Esophagus muscularis mucosa (tissue), 4 donors: ENCODE data around the gene ANTXR1. TPM values are rescaled to one million over a fixed set of nuclear protein-coding genes. Genes with fewer than 3 reads are reported as not detected.

ENCODE experiments used
- DNase-seq: peaks from one replicate; pipeline ENCODE4 v3.0.0-alpha.2; 2017; ENCODE audit errors: extremely low spot score
- H3K27ac ChIP-seq, 4 donors: fragments of 200-600 bp; sonication (generic); replicated peaks in 1 of 4; 1 replicate in 3 of 4; 2 replicates in 1 of 4; pipeline ENCODE4 v1.5.1; 2016 to 2019; ENCODE audit warnings: mild to moderate bottlenecking in 1 of 4
- H3K27me3 ChIP-seq, 4 donors: fragments of 200-600 bp; sonication (generic); one replicate each; pipeline versions ENCODE4 v1.5.1 to v1.6.0; 2016 to 2019
- H3K36me3 ChIP-seq, 4 donors: fragments of 200-600 bp; sonication (generic); one replicate each; pipeline ENCODE4 v1.5.1; 2016 to 2019
- H3K4me1 ChIP-seq, 4 donors: fragments of 200-600 bp; sonication (generic); one replicate each; pipeline ENCODE4 v1.5.1; 2016 to 2019
- H3K4me3 ChIP-seq, 4 donors: fragments of 200-600 bp; sonication (generic); 1 replicate in 2 of 4; 2 replicates in 2 of 4; pipeline ENCODE4 v1.5.1; 2016 to 2019; ENCODE audit warnings: mild to moderate bottlenecking in 4 of 4, moderate library complexity in 1 of 4
- H3K9me3 ChIP-seq, 4 donors: fragments of 200-600 bp; sonication (generic); 1 replicate in 3 of 4; 2 replicates in 1 of 4; pipeline ENCODE4 v1.5.1; 2016 to 2019
- CTCF ChIP-seq, 3 experiments: fragments of 200-600 bp in 2 of 3; fragments of 450-650 bp in 1 of 3; sonication (generic) in 2 of 3; IDR thresholded peaks; one replicate each; pipeline ENCODE4 v1.5.1; 2017 to 2019; ENCODE audit warnings: antibody characterized with exemption in 3 of 3, mild to moderate bottlenecking in 2 of 3, moderate library complexity in 1 of 3
- EP300 ChIP-seq: sonication (generic); formaldehyde crosslinking; IDR thresholded peaks from one replicate; pipeline ENCODE4 v1.6.1; 2017; ENCODE audit warnings: antibody characterized with exemption
- POLR2A ChIP-seq: fragments of 450-650 bp; IDR thresholded peaks from one replicate; pipeline ENCODE4 v1.6.1; 2017; ENCODE audit warnings: antibody characterized with exemption, moderate library complexity, mild to moderate bottlenecking, low read depth
- POLR2AphosphoS5 ChIP-seq, 2 donors: sonication (generic); formaldehyde crosslinking; IDR thresholded peaks; one replicate each; pipeline ENCODE4 v1.6.1; 2017; ENCODE audit warnings: antibody characterized with exemption in 2 of 2
- WGBS: methylation state at CpG from one replicate; pipeline ENCODE4 v1.1.5; 2018; 5-methylcytosine and 5-hydroxymethylcytosine counted together
- intact Hi-C: fragments of 100-400 bp; cut with DNase I; formaldehyde crosslinking; loops from one replicate; pipeline ENCODE4 v1.15.1; 2023
- total RNA-seq, 4 donors: library from RNA; depleted of rRNA; stranded (reverse); fragments of >200 nt; gene quantifications; one replicate each; pipeline versions ENCODE4 v1.1.0 to v1.2.1, GENCODE V29; 2016

The ANTXR1 gene
- total RNA-seq, 4 donors from 2014 or later: 74.6 to 115 (median 92.1) TPM

- H3K27me3 ChIP-seq: no peaks in the 10 kb centered on the region
- H3K9me3 ChIP-seq: no peaks in the 10 kb centered on the region
- H3K36me3 ChIP-seq: peaks cover 0 to 7% (median under 1%) of the 10 kb centered on the region in 4 donors
- 90% methylated on average over 3 of the region's 3 CpGs for WGBS
- no peak for TF ChIP-seq CTCF (IDR thresholded peaks at IDR 0.05)
- no peak for TF ChIP-seq EP300
- no peak for TF ChIP-seq POLR2AphosphoS5 (IDR thresholded peaks at IDR 0.05)
- no peak for TF ChIP-seq POLR2A
- intact Hi-C loops: no loop called here
- H3K4me3 ChIP-seq: no peak overlapping the region
- DNase-seq: no peak
- H3K27ac ChIP-seq: no peak overlapping the region
- H3K4me1 ChIP-seq: peaks cover 21 to 33% (median 27%) of the 10 kb centered on the region in 4 donors
Observed at GRCh38 chr2:69209482-69209881, 196.5 kb downstream of the ANTXR1 start.

GRCh38 chr2:69210385-69210784, 197.4 kb downstream of the ANTXR1 start:
- peaks cover 0 to 7% (median 0%) of the 10 kb centered on the region in 4 donors for H3K36me3 ChIP-seq
- no peak for DNase-seq
- H3K9me3 ChIP-seq: no peaks in the 10 kb centered on the region
- TF ChIP-seq POLR2A (no peak), EP300 (no peak), CTCF (IDR thresholded peaks at IDR 0.05) (no peak), POLR2AphosphoS5 (IDR thresholded peaks at IDR 0.05) (no peak)
- WGBS: 87% methylated on average over 6 of the region's 6 CpGs
- no peak overlapping the region for H3K4me3 ChIP-seq
- H3K27me3 ChIP-seq: no peaks in the 10 kb centered on the region
- no peak overlapping the region for H3K27ac ChIP-seq
- intact Hi-C loops: no loop called here
- H3K4me1 ChIP-seq: peaks cover 23 to 33% (median 29%) of the 10 kb centered on the region in 4 donors

- Histone ChIP-seq H3K4me1 (peaks cover 24 to 38% (median 31%) of the 10 kb centered on the region in 4 donors), H3K36me3 (peaks cover 0 to 7% (median 0%) of the 10 kb centered on the region in 4 donors), H3K27ac (no peak overlapping the region), H3K27me3 (no peaks in the 10 kb centered on the region), H3K4me3 (no peak overlapping the region), H3K9me3 (no peaks in the 10 kb centered on the region)
- TF ChIP-seq CTCF (IDR thresholded peaks at IDR 0.05) (no peak), POLR2AphosphoS5 (IDR thresholded peaks at IDR 0.05) (no peak), POLR2A (no peak), EP300 (no peak)
- peak; percentile 55 for DNase-seq
- intact Hi-C loops: no loop called here
- WGBS: 85% methylated on average over 3 of the region's 3 CpGs
Observed at GRCh38 chr2:69211048-69211447, 198.1 kb downstream of the ANTXR1 start.

GRCh38 chr2:69211686-69212085, 198.7 kb downstream of the ANTXR1 start:
- peak; percentile 86 for DNase-seq
- Histone ChIP-seq H3K27ac (no peak overlapping the region), H3K36me3 (peaks cover 0 to 7% (median 0%) of the 10 kb centered on the region in 4 donors), H3K9me3 (no peaks in the 10 kb centered on the region), H3K27me3 (no peaks in the 10 kb centered on the region), H3K4me1 (peaks cover 24 to 43% (median 35%) of the 10 kb centered on the region in 4 donors), H3K4me3 (no peak overlapping the region)
- WGBS: 95% methylated on average over 5 of the region's 5 CpGs
- TF ChIP-seq POLR2AphosphoS5 (IDR thresholded peaks at IDR 0.05) (no peak), EP300 (no peak), POLR2A (no peak)
- intact Hi-C loops: no loop called here

- Histone ChIP-seq H3K4me3 (no peak overlapping the region), H3K36me3 (peaks cover 0 to 7% (median 0%) of the 10 kb centered on the region in 4 donors), H3K4me1 (peaks cover 27 to 50% (median 42%) of the 10 kb centered on the region in 4 donors), H3K9me3 (no peaks in the 10 kb centered on the region), H3K27me3 (no peaks in the 10 kb centered on the region), H3K27ac (no peak overlapping the region)
- intact Hi-C loops: no loop called here
- TF ChIP-seq POLR2AphosphoS5 (IDR thresholded peaks at IDR 0.05) (no peak), POLR2A (no peak), EP300 (no peak), CTCF (IDR thresholded peaks at IDR 0.05) (no peak)
- DNase-seq: no peak
- WGBS: 91% methylated on average over 4 of the region's 4 CpGs
Observed at GRCh38 chr2:69212238-69213028, 199.5 kb downstream of the ANTXR1 start.
